CD4-positive, alpha-beta T cell treated with Interleukin-1 beta for 1 hour (primary cell): Measurements from ENCODE around the gene PTPRE.
A peak's percentile ranks its signal among the peaks of the same experiment; 100 is the strongest.

ENCODE experiments used
- DNase-seq, 2 donors: peaks; one replicate each; pipeline ENCODE4 v3.0.0-alpha.2; 2020 to 2022

The PTPRE gene

DNA sequence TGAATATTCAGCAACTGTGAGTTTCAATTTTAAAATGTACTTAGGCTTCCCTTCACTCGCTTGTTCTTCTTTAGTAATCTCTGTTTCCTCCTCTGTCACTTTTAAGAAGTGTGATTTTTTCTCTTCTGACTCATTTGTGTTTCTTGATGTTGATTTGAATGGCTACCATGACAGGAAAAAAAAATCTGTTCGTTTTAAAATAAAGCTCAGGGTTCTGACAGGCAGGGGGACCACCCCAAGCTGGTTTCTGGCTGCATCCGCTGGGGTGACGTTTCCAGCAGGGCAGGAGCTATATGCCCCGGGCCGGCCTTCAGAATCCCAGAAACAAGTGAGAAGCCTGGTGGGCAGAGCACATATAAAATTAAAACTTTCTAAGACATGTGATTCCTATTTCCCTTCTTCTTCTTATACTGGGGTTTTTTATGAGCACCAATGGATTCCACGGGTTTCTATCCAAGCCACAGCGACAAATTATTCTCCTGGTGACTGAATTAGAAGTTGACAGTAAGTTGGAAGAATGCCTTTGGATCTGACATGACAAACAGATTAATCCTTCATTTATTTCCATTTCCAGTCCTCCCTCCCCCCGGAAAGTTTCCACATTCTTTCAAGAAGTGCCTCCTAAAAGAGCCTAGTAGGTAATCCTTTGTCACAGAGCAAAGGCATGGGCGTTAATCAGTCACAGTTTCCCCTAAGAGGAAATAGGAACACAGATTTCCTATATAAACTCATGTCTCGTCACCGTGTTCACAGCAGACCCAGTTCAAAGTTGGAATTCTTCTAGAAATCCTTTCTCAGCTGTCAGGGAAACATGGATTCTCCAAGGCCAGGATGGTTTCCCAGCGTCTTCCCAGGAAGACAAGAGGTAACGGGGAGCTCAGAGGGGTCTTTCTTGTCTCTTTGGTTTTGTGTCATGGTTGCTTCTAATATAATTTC lies 79.9 kb downstream of the PTPRE start:
- no peak for DNase-seq

DNA sequence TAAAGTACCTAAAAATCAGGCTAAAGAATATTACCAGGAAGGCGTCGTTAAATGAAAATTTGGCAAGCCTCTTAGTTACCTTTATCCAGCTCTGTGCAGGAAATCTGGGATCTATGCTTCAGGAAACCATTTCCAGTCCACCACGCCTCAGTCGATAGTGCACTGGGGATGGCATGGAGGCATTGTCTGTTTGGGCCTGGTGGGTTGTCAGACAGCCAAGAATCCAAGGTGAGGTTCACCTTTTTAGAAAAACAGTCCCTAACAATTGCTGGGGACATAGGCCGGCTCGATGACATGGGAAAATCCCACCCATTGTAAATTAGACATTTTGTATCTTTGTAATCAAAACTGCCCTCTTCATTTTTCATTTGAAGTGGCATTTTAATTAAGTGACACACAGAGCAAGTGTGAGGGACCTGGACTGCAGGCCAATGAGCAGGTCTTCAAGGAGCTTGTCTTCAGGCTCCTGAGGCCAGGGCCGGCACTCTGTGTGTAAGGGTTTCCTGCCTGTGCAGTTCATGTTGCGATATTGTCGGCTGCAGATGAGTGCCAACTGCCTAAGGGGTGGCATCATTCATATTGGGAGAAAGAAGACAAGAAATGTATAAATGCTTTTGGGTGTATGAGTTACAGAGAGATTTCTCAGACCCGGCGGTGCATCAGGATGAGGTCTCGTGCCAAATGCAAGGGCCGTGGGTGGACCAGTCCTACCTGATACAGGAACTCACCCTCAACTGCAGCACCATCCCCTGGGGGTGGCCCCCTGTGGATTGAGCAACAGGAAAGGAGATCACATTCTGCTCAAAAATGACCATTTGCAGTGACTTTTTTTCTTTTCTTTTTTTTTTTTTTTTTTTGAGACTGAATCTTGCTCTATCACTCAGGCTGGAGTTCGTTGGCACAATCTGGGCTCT lies 80.8 kb downstream of the PTPRE start:
- DNase-seq = no peak

- DNase-seq = no peak
Observed at GRCh38 chr10:127989481-127990012, 82.6 kb downstream of the PTPRE start.

DNA sequence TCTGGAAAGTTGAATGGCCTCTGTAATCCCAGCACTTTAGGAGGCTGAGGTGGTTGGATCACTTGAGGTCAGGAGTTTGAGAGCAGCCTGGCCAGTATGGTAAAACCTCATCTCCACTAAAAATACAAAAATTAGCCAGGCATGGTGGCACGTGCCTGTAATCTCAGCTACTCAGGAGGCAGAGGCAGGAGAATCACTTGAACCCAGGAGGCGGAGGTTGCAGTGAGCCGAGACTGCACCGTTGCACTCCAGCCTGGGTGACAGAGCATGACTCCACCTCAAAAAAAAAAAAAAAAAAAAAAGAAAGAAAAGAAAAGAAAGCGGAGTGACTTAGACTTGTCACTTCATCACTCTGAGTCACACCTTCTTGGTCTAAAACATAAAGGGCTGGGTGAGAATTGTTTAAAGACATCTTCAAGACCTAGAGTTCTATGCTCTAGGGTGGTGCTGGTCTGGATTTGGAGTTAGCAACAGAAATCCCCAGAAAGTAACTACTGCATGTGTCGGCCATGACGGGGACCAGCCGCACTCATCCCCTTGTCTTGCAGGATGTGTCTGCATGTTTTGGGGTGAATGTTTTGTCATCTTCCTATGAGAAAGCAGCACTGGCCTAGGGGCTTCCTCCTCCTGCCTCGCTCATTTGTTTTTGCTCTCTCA lies 83.4 kb downstream of the PTPRE start:
- DNase-seq = peak in 1 of 2 donors; percentile 11

- DNase-seq = peak in 1 of 2 donors; percentile 42
Observed at GRCh38 chr10:127990846-127991542, 84.1 kb downstream of the PTPRE start.

DNA sequence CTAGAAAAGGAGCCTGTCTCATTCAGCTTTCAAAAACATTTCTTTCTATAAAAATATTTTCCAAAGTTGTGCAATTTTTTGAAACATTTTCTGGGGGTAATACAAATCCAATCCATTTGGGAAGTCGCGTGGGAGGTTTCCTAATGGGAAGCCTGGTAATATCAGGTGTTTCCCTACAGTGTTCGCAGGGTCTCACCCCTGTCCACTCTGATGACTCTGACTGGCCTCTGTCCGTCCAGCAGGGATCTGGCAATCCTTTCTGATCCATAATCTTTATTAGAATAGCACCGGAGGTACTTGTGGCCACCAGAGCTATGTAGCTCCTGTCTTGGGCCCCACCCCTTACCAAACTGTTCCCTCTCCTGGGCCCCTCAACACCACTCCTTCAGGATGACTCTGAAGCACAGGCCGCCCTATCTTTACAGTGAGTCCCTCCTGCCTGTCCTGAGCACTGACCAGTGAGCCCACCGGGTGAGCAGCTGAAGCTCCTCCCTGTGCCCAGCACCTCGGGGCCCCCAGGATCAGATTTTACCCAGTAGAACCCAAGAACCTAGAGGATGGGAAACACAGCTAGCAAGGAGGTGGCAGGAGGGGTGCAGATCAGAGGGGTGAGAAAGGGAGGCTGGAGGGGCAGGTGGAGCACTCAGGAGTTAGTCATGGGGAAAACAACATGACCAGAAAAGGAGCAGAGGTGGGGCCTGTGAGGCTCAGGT lies 84.8 kb downstream of the PTPRE start:
- no peak for DNase-seq

DNA sequence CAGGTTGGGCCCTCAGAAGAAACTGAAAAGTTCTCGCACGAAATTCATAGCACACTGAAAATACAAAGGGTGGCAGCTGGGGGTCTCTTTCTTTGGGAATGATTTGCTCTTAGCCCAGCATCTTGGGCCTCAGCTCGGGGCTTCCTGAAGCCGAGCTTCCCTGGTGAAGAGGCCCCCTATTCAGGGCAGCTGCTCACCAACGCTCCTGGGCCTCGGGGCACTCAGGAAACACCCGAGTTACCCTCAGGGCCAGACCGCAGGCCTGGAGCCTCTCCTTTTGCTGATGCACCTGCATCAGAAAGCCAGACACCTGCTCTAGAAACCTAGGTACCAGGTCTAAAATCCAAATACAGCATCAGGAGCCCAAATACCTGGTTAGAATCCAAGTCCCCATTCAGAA lies 85.5 kb downstream of the PTPRE start:
- no peak for DNase-seq

GRCh38 chr10:127993056-127993690 lies 86.3 kb downstream of the PTPRE start:
- DNase-seq = no peak

- DNase-seq = no peak
Observed at GRCh38 chr10:127995939-127996338, 89.0 kb downstream of the PTPRE start.

DNA sequence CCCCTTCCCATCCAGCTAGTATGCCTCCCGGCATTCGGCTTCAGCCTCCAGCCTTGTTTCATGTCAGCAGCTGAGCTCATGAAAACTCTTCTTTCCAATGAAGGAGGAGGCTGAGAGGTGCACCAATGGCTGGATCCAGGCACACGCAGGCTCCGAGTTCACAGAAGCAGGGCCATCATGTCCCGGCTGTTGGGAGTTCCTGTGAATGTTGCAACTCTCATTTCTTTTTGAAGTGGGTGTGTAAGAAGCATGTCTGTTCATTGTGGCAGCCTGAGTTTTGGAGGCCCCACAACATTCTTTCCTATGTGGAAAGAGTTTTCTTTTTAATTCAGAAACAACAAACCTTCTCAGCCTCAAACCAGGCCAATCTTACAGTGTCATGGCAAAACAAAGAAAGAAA lies 89.7 kb downstream of the PTPRE start:
- DNase-seq = no peak

GRCh38 chr10:127997271-127997670 lies 90.4 kb downstream of the PTPRE start:
- DNase-seq = no peak

DNA sequence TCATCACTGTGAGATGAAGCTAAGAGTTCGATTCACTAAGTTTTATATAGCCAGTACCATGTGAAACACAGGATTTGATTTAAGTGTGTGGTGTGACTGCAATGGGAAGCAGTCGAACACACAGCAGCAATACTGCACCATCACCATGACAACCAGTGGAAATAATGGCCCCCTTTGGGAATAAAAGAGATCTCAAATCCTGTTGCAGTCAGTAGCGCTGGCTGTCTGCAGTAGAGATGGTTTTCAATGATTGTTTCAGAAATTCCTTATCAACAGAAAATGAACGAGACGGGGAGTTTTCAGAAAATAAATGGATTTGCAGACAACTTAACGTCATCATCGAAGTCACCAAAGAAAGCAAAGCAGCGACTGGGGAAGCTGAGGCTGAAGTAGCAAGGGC lies 91.0 kb downstream of the PTPRE start:
- no peak for DNase-seq

- no peak for DNase-seq
Observed at GRCh38 chr10:127998501-127999144, 91.7 kb downstream of the PTPRE start.

- no peak for DNase-seq
Observed at GRCh38 chr10:127999297-128000129, 92.6 kb downstream of the PTPRE start.

DNA sequence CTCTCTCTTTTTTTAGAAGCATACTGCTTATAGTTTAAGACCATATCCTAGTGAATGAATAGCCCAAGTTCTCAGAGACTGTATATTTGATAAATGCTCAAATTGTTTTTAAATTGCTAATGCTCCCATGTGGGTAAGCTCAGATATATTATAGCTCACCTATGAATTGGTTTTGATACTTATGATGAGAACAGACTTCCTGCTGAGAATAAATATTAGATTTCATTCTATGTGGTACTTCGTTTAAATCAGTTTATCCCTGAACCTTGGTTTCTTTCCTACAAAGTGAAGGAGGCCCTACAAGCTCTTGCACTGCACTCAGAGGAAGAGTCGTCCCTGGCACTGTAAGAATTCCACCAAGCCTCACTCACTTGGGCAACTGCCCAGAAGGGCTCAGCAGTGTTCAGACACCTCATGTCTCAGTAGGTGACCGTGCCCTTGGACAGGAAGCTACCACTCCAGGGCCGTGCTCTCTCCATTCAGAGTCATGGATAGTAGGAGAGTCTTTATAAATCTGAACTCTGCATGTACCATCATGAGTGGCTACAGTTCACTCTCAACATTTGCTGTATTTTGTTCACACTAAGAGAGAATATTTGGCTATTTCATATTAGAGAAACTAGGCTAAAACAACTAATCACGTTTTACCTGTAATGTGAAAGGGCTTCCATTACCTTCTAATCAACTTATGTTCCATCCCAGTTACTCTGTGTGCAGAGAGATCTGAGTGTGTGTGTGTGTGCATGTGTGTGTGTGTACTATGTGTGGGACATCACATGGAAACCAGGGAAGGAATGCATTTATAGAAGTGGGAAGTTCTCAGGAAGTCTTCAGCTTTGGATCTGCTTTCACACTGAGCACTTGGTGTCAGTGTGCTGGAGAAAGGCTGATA lies 93.8 kb downstream of the PTPRE start:
- no peak for DNase-seq

GRCh38 chr10:128001363-128001745 lies 94.5 kb downstream of the PTPRE start:
- DNase-seq = no peak

- no peak for DNase-seq
Observed at GRCh38 chr10:128001849-128002248, 94.9 kb downstream of the PTPRE start.

- DNase-seq = no peak
Observed at GRCh38 chr10:128003521-128003920, 96.6 kb downstream of the PTPRE start.

DNA sequence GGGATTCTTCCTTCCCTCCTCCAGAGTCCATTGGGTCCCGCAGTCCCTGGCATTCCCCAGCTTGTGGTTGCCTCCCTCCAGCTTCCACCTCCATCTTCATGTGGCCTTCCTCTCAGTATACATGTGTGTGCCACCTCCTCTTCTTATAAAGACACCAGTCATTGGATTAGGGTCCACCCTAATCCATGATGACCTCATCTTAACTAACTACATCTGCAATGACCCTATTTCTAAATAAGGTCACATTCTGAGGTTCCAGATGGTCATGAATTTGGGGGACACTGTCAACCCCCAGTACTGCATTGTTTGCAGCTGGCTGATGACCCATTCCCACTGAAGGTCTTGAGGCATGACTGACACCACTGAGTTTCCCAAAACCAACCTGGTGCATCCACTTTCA lies 99.0 kb downstream of the PTPRE start:
- no peak for DNase-seq
